GM12801 (cell line): ENCODE measurements around the gene GLIPR1L1.

Source experiments
- CTCF ChIP-seq: IDR thresholded peaks from one replicate; pipeline ENCODE4 v1.5.1; 2011; ENCODE audit warnings: control low read depth; ENCODE audit not compliant: insufficient read length; ENCODE audit errors: extremely low read depth

The GLIPR1L1 gene

GRCh38 chr12:75389061-75389460 lies 54.6 kb downstream of the GLIPR1L1 start:
- TF ChIP-seq CTCF = no peak

- no peak for TF ChIP-seq CTCF
These were observed 55.2 kb downstream of the GLIPR1L1 start for GRCh38 chr12:75389706-75390105.

GRCh38 chr12:75390156-75390898 lies 55.9 kb downstream of the GLIPR1L1 start:
- TF ChIP-seq CTCF = no peak

GRCh38 chr12:75390899-75391538 lies 56.5 kb downstream of the GLIPR1L1 start, which contains the start of gene GLIPR1L2:
TSS of gene GLIPR1L2 (plus strand) at chr12:75391089. CDS start at chr12:75391117, 28 bp downstream.
- no peak for TF ChIP-seq CTCF

GRCh38 chr12:75404231-75404630 lies 69.8 kb downstream of the GLIPR1L1 start:
- TF ChIP-seq CTCF = no peak

GRCh38 chr12:75407683-75408082 lies 73.2 kb downstream of the GLIPR1L1 start:
- no peak for TF ChIP-seq CTCF

- TF ChIP-seq CTCF = no peak
These were observed 75.4 kb downstream of the GLIPR1L1 start for GRCh38 chr12:75409830-75410229.
